HEK293T (cell line): Measurements from ENCODE around the gene SYPL2.

ENCODE experiments used
- CTCF ChIA-PET: fragments of 350-600 bp; formaldehyde crosslinking; extraction: SDS; loops from one replicate; lab custom pipeline; 2021; ENCODE audit warnings: antibody characterized with exemption, inconsistent platforms; lab: Yijun Ruan, JAX
- POLR2A ChIA-PET: fragments of 350-600 bp; formaldehyde crosslinking; extraction: SDS; loops from one replicate; lab custom pipeline; 2020; ENCODE audit warnings: antibody characterized with exemption, inconsistent platforms; lab: Yijun Ruan, JAX
- DNase-seq: peaks from one replicate; pipeline ENCODE4 v3.0.0; 2012; ENCODE audit warnings: mixed read lengths; ENCODE audit errors: extremely low spot score
- ARNT ChIP-seq: fragments of 450-650 bp; IDR thresholded peaks from 2 replicates; pipeline ENCODE4 v1.6.1; 2017; ENCODE audit warnings: mild to moderate bottlenecking
- BHLHE40 ChIP-seq: fragments of 450-650 bp; IDR thresholded peaks from 2 replicates; pipeline ENCODE4 v1.6.1; 2016; ENCODE audit warnings: mild to moderate bottlenecking, moderate library complexity, borderline replicate concordance
- CTBP1 ChIP-seq: fragments of 450-650 bp; IDR thresholded peaks from 2 replicates; pipeline ENCODE4 v1.6.1; 2016; ENCODE audit warnings: borderline replicate concordance
- ELF4 ChIP-seq: fragments of 450-650 bp; IDR thresholded peaks from 2 replicates; pipeline ENCODE4 v1.6.1; 2017; ENCODE audit warnings: antibody characterized with exemption
- FOXA1 ChIP-seq: fragments of 450-650 bp; IDR thresholded peaks from 2 replicates; pipeline ENCODE4 v1.6.1; 2016; ENCODE audit warnings: mild to moderate bottlenecking
- FOXK2 ChIP-seq: fragments of 450-650 bp; IDR thresholded peaks from 2 replicates; pipeline ENCODE4 v1.6.1; 2016; ENCODE audit warnings: mild to moderate bottlenecking
- FOXM1 ChIP-seq: fragments of 450-650 bp; IDR thresholded peaks from 2 replicates; pipeline ENCODE4 v1.6.1; 2017; ENCODE audit warnings: mild to moderate bottlenecking, borderline replicate concordance
- HDGF ChIP-seq: fragments of 450-650 bp; IDR thresholded peaks from 2 replicates; pipeline ENCODE4 v1.6.1; 2017; ENCODE audit warnings: antibody characterized with exemption, borderline replicate concordance
- L3MBTL2 ChIP-seq: fragments of 450-650 bp; conservative IDR thresholded peaks from 2 replicates; pipeline ENCODE4 v1.6.1; 2016; ENCODE audit warnings: mild to moderate bottlenecking
- LEF1 ChIP-seq: fragments of 450-650 bp; IDR thresholded peaks from 2 replicates; pipeline ENCODE4 v1.6.1; 2017; ENCODE audit warnings: mild to moderate bottlenecking, borderline replicate concordance
- NFRKB ChIP-seq: fragments of 450-650 bp; IDR thresholded peaks from 2 replicates; pipeline ENCODE4 v1.6.1; 2016; ENCODE audit warnings: mild to moderate bottlenecking, moderate library complexity
- SP1 ChIP-seq: fragments of 450-650 bp; IDR thresholded peaks from 2 replicates; pipeline ENCODE4 v1.6.1; 2017
- SUZ12 ChIP-seq: fragments of 450-650 bp; IDR thresholded peaks from 2 replicates; pipeline ENCODE4 v1.6.1; 2016; ENCODE audit warnings: mild to moderate bottlenecking
- TARDBP ChIP-seq: fragments of 450-650 bp; IDR thresholded peaks from 2 replicates; pipeline ENCODE4 v1.6.1; 2016
- ZNF384 ChIP-seq: fragments of 450-650 bp; IDR thresholded peaks from 2 replicates; pipeline ENCODE4 v1.6.1; 2016
- TF ChIP-seq, protein P1 (sequence below): fragments of 450-650 bp; IDR thresholded peaks from 2 replicates; pipeline ENCODE4 v1.6.1; 2016

SYPL2 gene

GRCh38 chr1:109491372-109491771 lies 25.0 kb downstream of the SYPL2 start:
- ChIA-PET CTCF (interaction anchor here (0.5 to 9.8 kb wide), 14 partner anchors 11 to 314 kb away, joined by 3 to 115 read pairs (median 4); partner anchors contain the start of genes GNAI3 and PSRC1), POLR2A (interaction anchor here (0.8 to 1.0 kb wide), 3 partner anchors 18 to 215 kb away, joined by 3 read pairs; partner anchors contain the start of gene AMIGO1)
- TF ChIP-seq TARDBP, result no peak
- DNase-seq, result no peak

DNA sequence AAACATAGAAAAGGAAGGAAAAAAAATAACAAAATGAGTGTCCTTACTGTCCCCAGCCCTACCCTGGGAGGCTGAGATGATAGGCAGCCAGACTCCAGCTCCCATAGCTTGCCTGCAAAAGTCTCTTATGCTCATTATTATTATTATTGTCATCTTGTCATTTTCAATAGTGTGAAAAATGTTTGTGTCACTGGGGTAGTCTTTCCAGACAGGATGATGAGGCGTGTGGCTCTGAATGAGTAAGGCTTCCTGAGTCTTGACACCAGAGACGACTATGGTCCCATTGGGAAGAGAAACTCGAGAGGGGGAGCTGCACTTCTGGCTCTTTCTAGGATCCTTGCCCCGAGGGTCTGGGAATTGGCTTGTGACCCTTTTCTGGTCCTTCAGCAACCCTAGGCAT lies 26.4 kb downstream of the SYPL2 start:
- TF ChIP-seq HDGF, result no peak
- no peak for TF ChIP-seq FOXM1
- TF ChIP-seq ARNT, result no peak
- TF ChIP-seq, protein P1, sequence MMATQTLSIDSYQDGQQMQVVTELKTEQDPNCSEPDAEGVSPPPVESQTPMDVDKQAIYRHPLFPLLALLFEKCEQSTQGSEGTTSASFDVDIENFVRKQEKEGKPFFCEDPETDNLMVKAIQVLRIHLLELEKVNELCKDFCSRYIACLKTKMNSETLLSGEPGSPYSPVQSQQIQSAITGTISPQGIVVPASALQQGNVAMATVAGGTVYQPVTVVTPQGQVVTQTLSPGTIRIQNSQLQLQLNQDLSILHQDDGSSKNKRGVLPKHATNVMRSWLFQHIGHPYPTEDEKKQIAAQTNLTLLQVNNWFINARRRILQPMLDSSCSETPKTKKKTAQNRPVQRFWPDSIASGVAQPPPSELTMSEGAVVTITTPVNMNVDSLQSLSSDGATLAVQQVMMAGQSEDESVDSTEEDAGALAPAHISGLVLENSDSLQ, result no peak
- TF ChIP-seq SP1, result no peak
- no peak for TF ChIP-seq ELF4
- TF ChIP-seq NFRKB, result no peak
- no peak for TF ChIP-seq BHLHE40
- POLR2A ChIA-PET, result interaction anchor here (0.6 to 3.3 kb wide), 5 partner anchors 9 to 279 kb away, joined by 3 to 14 read pairs (median 6); partner anchors contain the start of genes AMIGO1, ATXN7L2, PSMA5 and SARS1
- no peak for DNase-seq
- CTCF ChIA-PET, result interaction anchor here (0.6 to 9.8 kb wide), 7 partner anchors 8 to 210 kb away, joined by 3 to 115 read pairs (median 12); partner anchors contain the start of genes ATXN7L2 and PSRC1

- DNase-seq, result no peak
- TF ChIP-seq FOXA1, result no peak
- no peak for TF ChIP-seq HDGF
- TF ChIP-seq ARNT, result no peak
- no peak for TF ChIP-seq BHLHE40
- no peak for TF ChIP-seq CTBP1
- TF ChIP-seq ELF4, result no peak
- TF ChIP-seq TARDBP, result no peak
- TF ChIP-seq FOXM1, result no peak
- ChIA-PET CTCF (interaction anchor here (0.6 to 9.8 kb wide), 8 partner anchors 9 to 210 kb away, joined by 3 to 115 read pairs (median 9); partner anchors contain the start of genes ATXN7L2 and PSRC1), POLR2A (interaction anchor here (0.6 to 3.3 kb wide), 7 partner anchors 10 to 279 kb away, joined by 3 to 14 read pairs (median 5); partner anchors contain the start of genes AMIGO1, ATXN7L2, PSMA5 and SARS1)
Observed at GRCh38 chr1:109493227-109493626, 26.9 kb downstream of the SYPL2 start.

- POLR2A ChIA-PET, result interaction anchor here (1.0 to 3.3 kb wide), 6 partner anchors 10 to 69 kb away, joined by 3 to 14 read pairs (median 5); partner anchors contain the start of genes ATXN7L2 and PSMA5
- peak; percentile 97 for DNase-seq
- TF ChIP-seq HDGF (no peak), CTBP1 (peak; percentile 56; the same call in 1 of the 2 replicates), ELF4 (peak; percentile 98)
- CTCF ChIA-PET, result interaction anchor here (0.7 to 9.8 kb wide), 12 partner anchors 10 to 1112 kb away, joined by 3 to 115 read pairs (median 4); partner anchors contain the start of genes ATXN7L2, PSMA5 and PSRC1
Observed at GRCh38 chr1:109493805-109494539, 27.6 kb downstream of the SYPL2 start, which contains the start of gene CYB561D1. Gene CYB561D1, plus strand, starts transcription at chr1:109494094. Its CDS starts 46 bp downstream, at chr1:109494140.

DNA sequence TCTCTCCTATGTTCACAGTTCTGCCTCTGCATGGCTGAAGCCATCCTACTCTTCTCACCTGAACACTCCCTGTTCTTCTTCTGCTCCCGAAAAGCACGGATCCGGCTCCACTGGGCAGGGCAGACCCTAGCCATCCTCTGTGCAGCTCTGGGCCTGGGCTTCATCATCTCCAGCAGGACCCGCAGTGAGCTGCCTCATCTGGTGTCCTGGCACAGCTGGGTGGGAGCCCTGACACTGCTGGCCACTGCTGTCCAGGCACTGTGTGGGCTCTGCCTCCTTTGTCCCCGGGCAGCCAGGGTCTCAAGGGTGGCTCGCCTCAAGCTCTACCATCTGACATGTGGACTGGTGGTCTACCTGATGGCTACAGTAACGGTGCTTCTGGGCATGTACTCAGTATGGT lies 29.4 kb downstream of the SYPL2 start:
- no peak for DNase-seq
- ChIA-PET POLR2A (interaction anchor here (1.8 to 3.3 kb wide), 2 partner anchors 36 to 38 kb away, joined by 4 to 13 read pairs; no protein-coding TSS in a partner anchor), CTCF (interaction anchor here (9.8 kb wide), 1 partner anchor 37 kb away, joined by 115 read pairs; no protein-coding TSS in a partner anchor)
- TF ChIP-seq L3MBTL2 (no peak), ZNF384 (no peak), ARNT (no peak), FOXA1 (no peak), SUZ12 (no peak), FOXK2 (no peak), FOXM1 (no peak), CTBP1 (no peak), SP1 (no peak), BHLHE40 (no peak), LEF1 (no peak), NFRKB (no peak), TARDBP (no peak), HDGF (no peak), ELF4 (no peak)
- TF ChIP-seq, protein P1, result no peak

DNA sequence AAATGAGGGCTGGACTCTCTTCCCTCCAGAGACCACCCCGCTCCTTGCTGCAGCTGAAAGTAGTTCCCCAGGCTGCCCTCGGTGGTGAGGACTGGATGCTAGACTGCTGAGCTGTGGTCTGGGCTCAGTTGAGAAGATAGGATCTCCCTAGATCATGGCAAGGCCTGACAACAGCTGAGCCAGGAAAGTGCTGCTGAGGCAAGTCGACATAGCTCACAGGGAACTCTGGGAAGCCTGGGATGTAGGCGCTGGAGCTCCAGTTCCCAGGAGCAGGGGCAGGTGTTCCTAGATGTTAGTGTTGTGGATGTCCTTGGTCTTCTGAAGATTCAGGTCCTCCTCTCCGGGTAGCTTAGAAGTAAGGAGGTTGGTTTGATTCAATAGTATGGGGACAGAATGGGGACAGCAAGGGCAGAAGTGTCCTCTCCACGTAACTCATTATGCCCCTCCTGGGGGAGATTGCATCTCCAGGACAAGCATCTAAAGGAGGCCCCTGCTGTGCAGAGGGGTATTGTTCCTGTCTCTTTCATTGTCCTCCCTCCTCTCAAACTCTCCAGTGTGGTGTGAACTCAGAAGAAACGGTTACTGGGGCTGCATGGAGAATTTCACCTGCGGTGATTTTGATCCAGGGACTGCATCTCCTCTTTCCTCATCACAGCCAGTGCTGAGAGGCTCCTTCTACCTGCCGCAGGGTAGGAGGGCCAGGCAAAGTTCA lies 31.3 kb downstream of the SYPL2 start:
- TF ChIP-seq ARNT, result no peak
- no peak for TF ChIP-seq TARDBP
- TF ChIP-seq SP1, result no peak
- no peak for TF ChIP-seq ELF4
- TF ChIP-seq LEF1, result no peak
- CTCF ChIA-PET, result interaction anchor here (0.6 to 9.8 kb wide), 8 partner anchors 10 to 373 kb away, joined by 3 to 115 read pairs (median 6); partner anchors contain the start of gene AMIGO1
- no peak for DNase-seq
- POLR2A ChIA-PET, result interaction anchor here (0.8 to 1.8 kb wide), 4 partner anchors 10 to 284 kb away, joined by 3 to 5 read pairs (median 4); partner anchors contain the start of genes ATXN7L2 and SARS1
